Spleen (tissue), 11 donors: Measurements from ENCODE around the gene MMP17. TPM values are rescaled to one million over a fixed set of nuclear protein-coding genes. Genes with fewer than 3 reads are reported as not detected.

Experiments used
- DNase-seq: peaks from one replicate; pipeline ENCODE4 v3.0.0-alpha.2; 2020
- H3K27ac ChIP-seq, 8 donors: fragments of 200-600 bp; sonication (generic) in 7 of 8; 1 replicate in 4 of 8; 2 replicates in 4 of 8; pipeline versions ENCODE4 v1.5.0 to v1.8.0; 2016 to 2021; ENCODE audit warnings: inconsistent platforms in 4 of 8, mild to moderate bottlenecking in 4 of 8, moderate library complexity in 1 of 8
- H3K27me3 ChIP-seq, 7 donors: fragments of 200-600 bp; sonication (generic) in 6 of 7; replicated peaks in 1 of 7; 1 replicate in 4 of 7; 2 replicates in 3 of 7; pipeline versions ENCODE4 v1.5.0 to v1.8.0; 2016 to 2021; ENCODE audit warnings: inconsistent platforms in 3 of 7, mild to moderate bottlenecking in 1 of 7
- H3K36me3 ChIP-seq, 6 donors: fragments of 200-600 bp; sonication (generic) in 5 of 6; 1 replicate in 4 of 6; 2 replicates in 2 of 6; pipeline versions ENCODE4 v1.5.0 to v1.8.0; 2016 to 2021; ENCODE audit warnings: inconsistent platforms in 2 of 6
- H3K4me1 ChIP-seq, 6 donors: fragments of 200-600 bp; sonication (generic) in 5 of 6; 1 replicate in 3 of 6; 2 replicates in 3 of 6; pipeline versions ENCODE4 v1.5.0 to v1.8.0; 2016 to 2021; ENCODE audit warnings: inconsistent platforms in 3 of 6
- H3K4me3 ChIP-seq, 8 donors: fragments of 200-600 bp; sonication (generic) in 7 of 8; 1 replicate in 4 of 8; 2 replicates in 4 of 8; pipeline versions ENCODE4 v1.5.0 to v1.8.0; 2016 to 2021; ENCODE audit warnings: inconsistent platforms in 4 of 8, mild to moderate bottlenecking in 4 of 8, moderate library complexity in 2 of 8
- H3K9me3 ChIP-seq, 8 donors: fragments of 200-600 bp; sonication (generic) in 7 of 8; 1 replicate in 4 of 8; 2 replicates in 4 of 8; pipeline versions ENCODE4 v1.5.0 to v1.8.0; 2016 to 2021; ENCODE audit warnings: inconsistent platforms in 4 of 8
- POLR2A ChIP-seq, 3 donors: fragments of 450-650 bp; IDR thresholded peaks; one replicate each; pipeline ENCODE4 v1.5.1; 2017; ENCODE audit warnings: antibody characterized with exemption in 3 of 3, mild to moderate bottlenecking in 1 of 3
- POLR2AphosphoS5 ChIP-seq, 3 donors: sonication (generic); formaldehyde crosslinking; IDR thresholded peaks; one replicate each; pipeline ENCODE4 v1.5.1; 2017; ENCODE audit warnings: antibody characterized with exemption in 3 of 3
- WGBS, 5 donors: extraction: QIAGEN DNeasy Blood & Tissue Kit in 3 of 5; methylation state at CpG; one replicate each; pipeline versions ENCODE4 v1.1.5 to v1.1.7; 2013 to 2018; 5-methylcytosine and 5-hydroxymethylcytosine counted together
- intact Hi-C: fragments of 100-400 bp; cut with DNase I; formaldehyde crosslinking; loops from one replicate; pipeline ENCODE4 v1.15.0; 2023; ENCODE audit warnings: low total_unique reads
- polyA plus RNA-seq, 3 donors: library from polyadenylated mRNA; stranded (reverse); fragments of 200-250 nt; gene quantifications; one replicate each; pipeline ENCODE4 v1.2.1, GENCODE V29; 2013
- total RNA-seq, 7 donors: library from RNA; depleted of rRNA in 3 of 7; stranded (reverse); fragments of >200 nt in 3 of 7; fragmentation: NEBNext Ultra II Directional in 4 of 7; extraction: Animal tissue kit (Norgen Biotek cat#: 25700) in 4 of 7; gene quantifications; one replicate each; pipeline versions ENCODE4 v1.1.0 to v1.2.1, GENCODE V29; 2016 to 2021
- TF ChIP-seq, protein P1 (sequence below), 11 experiments: fragments of 200-600 bp in 7 of 11; fragments of 450-650 bp in 4 of 11; sonication (generic) in 4 of 11; IDR thresholded peaks in 8 of 11; conservative IDR thresholded peaks in 3 of 11; 1 replicate in 7 of 11; 2 replicates in 4 of 11; pipeline versions ENCODE4 v1.4.0 to v1.8.0; 2016 to 2021; ENCODE audit warnings: antibody characterized with exemption in 11 of 11, inconsistent platforms in 4 of 11, mild to moderate bottlenecking in 1 of 11
- donor health status: healthy with polysubstance abuse.
- donor health status: DM: no; HTN: no; CAD: no; lungs with moderate emphysema.
- donor health status: DM: no; HTN: no; CAD: no.
- donor health status: Bipolar disorder and iron deficiency.
- donor health status: healthy.
- donor health status: DM: no; HTN: no; CAD: no.
- donor health status: DM: yes; HTN: yes; CAD: no.

MMP17 gene
- total and polyA plus RNA-seq, 10 donors = 1.4 to 8.4 (median 3.5) TPM

DNA sequence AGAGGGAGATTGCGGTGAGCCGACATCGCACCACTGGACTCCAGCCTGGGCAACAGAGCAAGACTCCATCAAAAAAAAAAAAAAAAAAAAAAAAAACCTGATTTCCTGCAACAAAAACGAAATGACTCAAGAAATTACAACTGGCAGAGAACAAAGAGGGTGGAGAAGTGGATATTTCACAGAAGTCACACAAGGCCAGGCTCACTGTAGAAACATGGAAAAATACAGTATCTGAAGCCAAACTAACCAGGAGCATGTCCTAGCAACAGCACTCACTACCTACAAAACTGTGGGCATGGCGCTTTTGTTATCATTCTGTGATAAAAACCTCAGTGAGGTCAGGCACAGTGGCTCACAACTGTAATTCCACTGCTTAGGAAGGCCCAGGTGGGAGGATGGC, 11.7 kb upstream of the MMP17 start:
- Histone ChIP-seq H3K9me3 (peaks cover 0 to 19% (median 14%) of the 10 kb centered on the region in 8 donors), H3K4me1 (peaks cover 0 to 20% (median 5%) of the 10 kb centered on the region in 6 donors), H3K27me3 (no peaks in the 10 kb centered on the region), H3K4me3 (no peak overlapping the region), H3K36me3 (no peaks in the 10 kb centered on the region), H3K27ac (no peak overlapping the region)
- DNase-seq = no peak
- WGBS, 5 donors = 67 to 87% (median 77%) methylated on average over 5 of the region's 5 CpGs
- TF ChIP-seq, protein P1, sequence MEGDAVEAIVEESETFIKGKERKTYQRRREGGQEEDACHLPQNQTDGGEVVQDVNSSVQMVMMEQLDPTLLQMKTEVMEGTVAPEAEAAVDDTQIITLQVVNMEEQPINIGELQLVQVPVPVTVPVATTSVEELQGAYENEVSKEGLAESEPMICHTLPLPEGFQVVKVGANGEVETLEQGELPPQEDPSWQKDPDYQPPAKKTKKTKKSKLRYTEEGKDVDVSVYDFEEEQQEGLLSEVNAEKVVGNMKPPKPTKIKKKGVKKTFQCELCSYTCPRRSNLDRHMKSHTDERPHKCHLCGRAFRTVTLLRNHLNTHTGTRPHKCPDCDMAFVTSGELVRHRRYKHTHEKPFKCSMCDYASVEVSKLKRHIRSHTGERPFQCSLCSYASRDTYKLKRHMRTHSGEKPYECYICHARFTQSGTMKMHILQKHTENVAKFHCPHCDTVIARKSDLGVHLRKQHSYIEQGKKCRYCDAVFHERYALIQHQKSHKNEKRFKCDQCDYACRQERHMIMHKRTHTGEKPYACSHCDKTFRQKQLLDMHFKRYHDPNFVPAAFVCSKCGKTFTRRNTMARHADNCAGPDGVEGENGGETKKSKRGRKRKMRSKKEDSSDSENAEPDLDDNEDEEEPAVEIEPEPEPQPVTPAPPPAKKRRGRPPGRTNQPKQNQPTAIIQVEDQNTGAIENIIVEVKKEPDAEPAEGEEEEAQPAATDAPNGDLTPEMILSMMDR (IDR thresholded peaks at IDR 0.05 in 8 of 11, conservative IDR thresholded peaks at IDR 0.05 in 3 of 11) = no peak
- TF ChIP-seq POLR2A (IDR thresholded peaks at IDR 0.05) (no peak), POLR2AphosphoS5 (IDR thresholded peaks at IDR 0.05) (no peak)
- intact Hi-C loops = no loop called here

DNA sequence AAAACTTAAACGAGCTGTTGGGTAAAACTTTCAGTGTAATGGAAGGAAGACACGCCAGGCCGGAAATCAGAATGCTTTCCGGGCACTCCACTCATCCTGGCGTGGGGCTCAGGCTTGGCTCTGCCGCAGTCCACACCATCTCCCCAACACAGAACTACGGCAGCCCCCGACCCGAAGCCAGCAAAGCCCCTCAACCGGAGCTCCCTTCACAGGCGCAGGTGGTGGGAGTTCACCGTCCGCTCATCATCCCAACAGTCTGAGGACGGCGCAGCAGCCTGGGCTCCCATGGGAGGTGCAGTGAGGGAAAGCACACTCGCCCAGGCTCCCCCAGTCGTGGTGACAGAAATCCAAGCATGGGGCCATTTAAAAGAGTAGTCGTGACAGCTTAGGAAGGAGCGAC, 11.0 kb upstream of the MMP17 start:
- intact Hi-C loops = no loop called here
- Histone ChIP-seq H3K36me3 (no peaks in the 10 kb centered on the region), H3K27me3 (no peaks in the 10 kb centered on the region), H3K9me3 (peaks cover 0 to 19% (median 14%) of the 10 kb centered on the region in 8 donors), H3K27ac (no peak overlapping the region), H3K4me1 (peaks cover 0 to 22% (median 6%) of the 10 kb centered on the region in 6 donors), H3K4me3 (no peak overlapping the region)
- no peak for DNase-seq
- TF ChIP-seq, protein P1 (IDR thresholded peaks at IDR 0.05 in 8 of 11, conservative IDR thresholded peaks at IDR 0.05 in 3 of 11) = no peak
- no peak for TF ChIP-seq POLR2A (IDR thresholded peaks at IDR 0.05)
- WGBS, 5 donors = 89 to 96% (median 91%) methylated on average over 19 of the region's 19 CpGs

DNA sequence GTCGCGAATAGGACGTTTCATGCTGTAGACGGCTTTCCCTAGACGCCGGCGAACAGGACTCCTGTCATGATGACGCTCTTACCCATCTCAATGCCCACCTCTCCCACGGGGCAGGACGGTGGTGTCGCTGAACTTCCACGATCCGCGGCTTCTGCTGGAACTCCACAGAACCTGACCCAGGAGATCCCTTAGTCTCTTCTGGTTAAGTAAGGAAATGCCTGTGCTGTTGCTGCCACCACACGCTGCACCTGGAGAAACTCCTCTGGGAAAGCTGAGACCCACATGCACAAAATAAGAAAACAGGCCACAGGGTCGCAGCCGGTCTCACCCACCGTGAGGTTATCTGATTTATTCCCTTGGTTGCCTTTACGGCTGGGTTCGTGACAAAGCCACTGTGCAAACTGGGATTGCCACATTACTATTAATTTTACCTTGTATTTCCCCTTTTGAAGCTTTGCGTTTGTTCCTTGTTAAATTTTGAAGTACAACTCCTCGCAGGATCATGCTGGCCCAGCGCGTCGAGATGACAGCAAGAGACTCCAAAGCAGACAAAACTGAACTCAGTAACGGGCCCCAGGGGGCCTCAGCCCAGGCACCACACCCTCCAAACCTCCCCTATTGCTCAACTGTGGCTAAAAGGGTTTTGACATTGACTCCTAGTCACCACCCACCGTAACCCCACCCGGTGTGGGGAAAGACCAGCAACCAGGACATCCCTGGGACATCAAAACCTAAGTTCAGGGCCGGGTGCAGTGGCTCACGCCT, 9.2 kb upstream of the MMP17 start:
- intact Hi-C loops = no loop called here
- Histone ChIP-seq H3K9me3 (peaks cover 0 to 4% (median 0%) of the 10 kb centered on the region in 8 donors), H3K27me3 (peaks cover 0 to 12% (median 0%) of the 10 kb centered on the region in 7 donors), H3K4me1 (peaks cover 0 to 22% (median 6%) of the 10 kb centered on the region in 6 donors), H3K4me3 (no peak overlapping the region), H3K27ac (peak overlapping the region in 4 of 8 donors; percentile 38 to 61 (median 46)), H3K36me3 (no peaks in the 10 kb centered on the region)
- no peak for DNase-seq
- WGBS, 5 donors = 58 to 74% (median 69%) methylated on average over 26 to 30 of the region's 30 CpGs
- TF ChIP-seq, protein P1 (IDR thresholded peaks at IDR 0.05 in 8 of 11, conservative IDR thresholded peaks at IDR 0.05 in 3 of 11) = no peak
- TF ChIP-seq POLR2AphosphoS5 (IDR thresholded peaks at IDR 0.05) (no peak), POLR2A (IDR thresholded peaks at IDR 0.05) (no peak)

DNA sequence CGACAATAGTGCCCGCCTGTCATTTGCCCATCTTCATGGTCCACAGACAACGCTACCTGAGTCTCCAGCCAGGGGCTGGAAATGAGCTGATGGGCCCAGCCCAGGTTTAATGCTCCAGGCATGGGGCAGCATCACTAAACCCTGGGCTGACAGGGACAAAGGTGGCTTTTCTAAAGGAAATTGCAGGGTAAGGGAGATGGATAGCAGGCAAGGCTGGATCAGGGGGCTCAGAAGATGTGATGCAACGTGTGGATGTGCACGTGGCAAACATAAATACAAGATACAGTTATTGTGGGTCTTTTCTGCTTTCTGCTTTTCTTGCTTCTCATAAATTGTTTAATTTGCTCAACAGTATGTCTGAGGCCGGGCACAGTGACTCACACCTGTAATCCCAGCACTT, 3.7 kb upstream of the MMP17 start:
- 80 to 95% (median 92%) methylated on average over 5 to 6 of the region's 6 CpGs for WGBS, 5 donors

More for the DNA sequence above, 3.7 kb upstream of the MMP17 start:
- TF ChIP-seq POLR2A (IDR thresholded peaks at IDR 0.05) = no peak
- TF ChIP-seq, protein P1 (IDR thresholded peaks at IDR 0.05 in 8 of 11, conservative IDR thresholded peaks at IDR 0.05 in 3 of 11) = no peak
- TF ChIP-seq POLR2AphosphoS5 (IDR thresholded peaks at IDR 0.05) = no peak
- Histone ChIP-seq H3K27ac (no peak overlapping the region), H3K9me3 (no peaks in the 10 kb centered on the region), H3K36me3 (no peaks in the 10 kb centered on the region), H3K4me1 (peaks cover 5 to 44% (median 19%) of the 10 kb centered on the region in 6 donors), H3K27me3 (peaks cover 0 to 65% (median 31%) of the 10 kb centered on the region in 7 donors), H3K4me3 (no peak overlapping the region)
- intact Hi-C loops = no loop called here
- DNase-seq = no peak
